DMS53 (cell line): ENCODE data around the gene CSNK1G1.
"Not testable (repeated sequence)": the region's sequence is repeated elsewhere in the genome, so short reads cannot be mapped to it uniquely, and the experiment has no call there.

Source experiments
- DNase-seq: peaks from one replicate; lab custom pipeline; 2025; lab: John Stamatoyannopoulos, UW

Gene CSNK1G1

DNA sequence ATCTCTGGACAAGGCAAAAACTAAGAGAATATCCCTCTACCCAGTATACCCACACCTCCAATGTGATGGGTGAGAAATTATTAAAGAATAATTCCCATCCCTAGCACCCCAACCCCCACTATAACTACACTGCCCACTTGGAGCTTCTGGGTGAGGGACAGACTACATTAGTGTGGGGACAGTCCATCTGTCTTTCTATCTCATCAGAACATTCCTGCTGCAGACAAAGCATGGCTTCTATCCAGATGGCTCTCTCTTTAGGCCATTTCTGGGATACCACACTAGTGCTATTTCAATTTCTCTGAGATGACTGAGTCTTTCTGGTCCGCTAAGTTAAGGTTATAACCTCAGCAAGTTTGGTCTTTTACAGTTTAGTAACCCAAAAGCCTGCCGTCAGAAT is 6.6 kb downstream of the CSNK1G1 start:
- DNase-seq, result no peak

DNA sequence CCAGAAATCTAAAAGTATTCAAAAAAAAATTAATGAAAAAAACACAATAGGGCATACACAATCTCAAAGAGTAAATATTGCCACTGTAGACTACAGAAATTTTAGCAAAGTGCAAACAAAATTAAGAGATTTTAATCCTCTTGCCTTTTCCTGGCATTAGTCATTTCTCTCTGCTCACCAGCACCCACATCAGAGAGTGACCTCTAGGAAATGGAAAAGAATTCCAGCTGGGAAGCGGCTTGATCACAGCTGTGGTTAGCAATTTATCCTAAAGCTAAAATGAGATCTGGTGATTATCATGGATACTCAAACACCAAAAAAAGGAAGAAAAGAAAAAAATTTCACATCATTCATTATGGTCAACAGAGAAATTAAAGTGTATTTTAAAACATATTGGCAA is 7.5 kb downstream of the CSNK1G1 start:
- DNase-seq, result no peak

DNA sequence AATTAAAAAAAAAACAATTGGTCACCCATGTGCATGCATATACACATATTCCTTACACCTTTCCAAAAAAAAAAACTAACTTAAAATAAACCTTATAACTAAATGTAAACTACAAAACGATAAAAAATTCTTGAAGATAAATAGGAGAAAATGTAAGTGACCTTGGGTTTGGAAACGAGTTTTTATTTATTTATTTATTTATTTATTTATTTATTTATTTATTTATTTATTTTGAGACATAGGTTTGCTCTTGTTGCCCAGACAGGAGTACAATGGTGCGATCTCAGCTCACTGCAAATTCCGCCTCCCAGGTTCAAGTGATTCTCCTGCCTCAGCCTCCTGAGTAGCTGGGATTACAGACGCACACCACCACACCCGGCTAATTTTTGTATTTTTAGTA is 9.7 kb downstream of the CSNK1G1 start:
- DNase-seq, result not testable (repeated sequence)

DNA sequence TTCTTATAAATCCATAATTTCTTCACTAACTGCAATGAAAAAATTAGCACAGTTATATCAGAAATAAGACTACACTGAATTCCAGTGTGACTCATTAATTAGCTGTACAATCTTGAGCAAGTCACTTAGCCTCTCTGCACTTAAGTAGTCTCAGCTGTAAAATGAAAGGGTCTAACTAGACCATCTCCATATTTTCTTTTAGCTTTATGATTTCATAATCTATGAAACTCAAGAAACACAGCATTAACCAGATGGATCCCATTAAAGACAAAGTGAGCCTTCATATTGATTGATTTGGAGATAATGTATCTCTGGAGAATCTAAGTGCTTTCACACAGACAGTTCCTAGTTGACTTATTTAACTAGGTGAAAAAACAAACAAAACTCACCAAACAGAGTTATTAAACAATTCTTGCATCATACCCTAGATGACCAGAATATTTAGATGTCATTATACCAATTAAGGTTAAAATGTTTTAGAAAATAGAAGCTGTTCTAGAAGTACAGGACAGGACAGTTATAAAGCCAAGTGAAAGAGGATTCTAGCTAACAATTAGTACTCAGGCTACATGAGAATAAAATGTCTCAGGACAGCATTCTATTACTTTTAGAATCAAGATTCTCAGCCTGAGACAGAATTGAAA is 11.2 kb downstream of the CSNK1G1 start:
- DNase-seq, result no peak

DNA sequence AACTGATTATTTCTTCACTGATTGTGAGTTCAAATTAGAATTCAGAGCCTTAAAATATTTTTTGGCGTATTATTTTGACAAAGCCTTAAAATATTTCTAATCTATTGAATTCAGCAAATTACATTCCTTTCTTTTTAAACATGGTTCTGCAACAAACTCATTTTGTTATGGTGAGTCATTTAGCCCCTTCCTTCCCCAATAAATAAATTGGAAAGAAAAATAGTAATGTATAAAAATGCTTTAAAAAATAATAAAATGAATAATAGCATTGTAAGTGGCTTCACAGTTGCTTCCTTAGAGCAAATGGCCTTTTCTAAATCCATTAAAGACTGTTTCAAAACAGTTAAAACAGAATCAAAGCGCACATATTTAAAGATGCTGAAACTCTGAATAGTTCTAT is 12.1 kb downstream of the CSNK1G1 start:
- DNase-seq, result no peak

DNA sequence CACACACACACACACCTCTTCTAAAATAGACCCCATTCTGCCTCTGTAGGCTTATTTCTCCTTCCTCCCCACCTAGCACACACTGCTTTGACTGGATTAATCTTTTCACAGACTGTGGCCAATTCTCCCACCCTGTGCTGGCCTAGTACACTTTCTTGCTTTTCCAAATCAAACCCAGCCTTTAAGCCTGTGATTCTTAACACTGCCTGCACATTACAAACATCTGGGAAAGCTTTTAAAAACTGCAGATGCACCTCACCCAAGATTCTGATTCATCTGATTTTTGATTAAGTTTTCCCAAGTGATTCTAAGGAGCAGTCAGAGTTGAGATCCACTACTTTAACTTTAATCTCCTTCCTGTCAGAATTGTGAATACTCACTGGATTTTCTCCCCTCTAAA is 12.8 kb downstream of the CSNK1G1 start:
- DNase-seq, result no peak

DNA sequence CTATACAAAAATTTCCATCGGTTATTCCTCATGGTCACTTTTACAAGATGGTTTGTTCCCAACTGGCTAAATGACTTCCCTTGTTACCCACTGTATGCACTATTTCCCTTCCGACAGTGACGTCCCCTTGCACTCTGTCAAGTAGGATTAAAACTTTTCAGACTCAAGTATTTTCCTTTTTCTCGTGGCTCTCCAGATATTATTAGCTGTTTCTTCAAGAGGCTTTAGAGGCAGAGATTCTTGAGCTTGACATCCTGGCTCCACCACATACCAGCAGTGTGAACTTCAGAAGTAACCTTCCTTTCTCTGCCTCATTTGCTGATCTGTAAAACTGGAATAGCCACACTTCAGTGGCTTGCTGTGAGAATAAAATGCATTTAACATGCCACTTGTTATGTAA is 14.0 kb downstream of the CSNK1G1 start:
- no peak for DNase-seq

DNA sequence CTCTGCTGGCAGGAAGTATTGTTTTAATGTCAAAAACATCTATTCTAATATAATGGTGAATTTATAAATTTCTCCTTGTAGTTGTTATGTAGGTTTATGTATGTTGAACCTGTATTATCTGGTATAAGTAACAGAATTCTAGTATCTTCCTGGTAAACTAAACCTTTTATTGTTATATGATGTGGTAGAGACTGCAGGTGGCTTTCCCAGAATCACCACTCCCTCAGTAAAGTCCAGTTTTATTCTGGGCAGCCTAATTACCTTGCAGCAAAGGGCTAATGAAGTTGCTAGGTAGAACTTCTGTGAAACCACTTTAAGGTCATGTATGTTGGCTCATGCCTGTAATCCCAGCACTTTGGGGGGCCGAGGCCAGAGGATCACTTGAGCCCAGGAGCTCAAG is 15.6 kb downstream of the CSNK1G1 start:
- no peak for DNase-seq

DNA sequence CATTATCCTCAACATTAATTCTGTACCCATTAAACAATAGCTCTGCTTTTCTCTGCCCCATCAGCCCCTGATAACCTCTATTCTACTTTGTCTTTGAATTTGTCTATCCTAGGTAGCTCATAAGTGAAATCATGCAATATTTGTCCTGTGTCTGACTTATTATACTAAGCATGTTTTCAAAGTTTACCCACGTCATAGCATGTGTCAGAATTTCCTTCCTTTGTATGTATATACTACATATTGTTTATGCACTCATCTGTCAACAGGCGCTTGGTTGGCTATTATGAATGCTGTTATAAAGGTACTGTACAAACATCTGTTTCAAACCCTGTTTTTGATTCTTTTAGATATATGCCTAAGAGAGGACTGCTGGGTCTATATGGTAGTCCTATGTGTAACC is 18.2 kb downstream of the CSNK1G1 start:
- no peak for DNase-seq

DNA sequence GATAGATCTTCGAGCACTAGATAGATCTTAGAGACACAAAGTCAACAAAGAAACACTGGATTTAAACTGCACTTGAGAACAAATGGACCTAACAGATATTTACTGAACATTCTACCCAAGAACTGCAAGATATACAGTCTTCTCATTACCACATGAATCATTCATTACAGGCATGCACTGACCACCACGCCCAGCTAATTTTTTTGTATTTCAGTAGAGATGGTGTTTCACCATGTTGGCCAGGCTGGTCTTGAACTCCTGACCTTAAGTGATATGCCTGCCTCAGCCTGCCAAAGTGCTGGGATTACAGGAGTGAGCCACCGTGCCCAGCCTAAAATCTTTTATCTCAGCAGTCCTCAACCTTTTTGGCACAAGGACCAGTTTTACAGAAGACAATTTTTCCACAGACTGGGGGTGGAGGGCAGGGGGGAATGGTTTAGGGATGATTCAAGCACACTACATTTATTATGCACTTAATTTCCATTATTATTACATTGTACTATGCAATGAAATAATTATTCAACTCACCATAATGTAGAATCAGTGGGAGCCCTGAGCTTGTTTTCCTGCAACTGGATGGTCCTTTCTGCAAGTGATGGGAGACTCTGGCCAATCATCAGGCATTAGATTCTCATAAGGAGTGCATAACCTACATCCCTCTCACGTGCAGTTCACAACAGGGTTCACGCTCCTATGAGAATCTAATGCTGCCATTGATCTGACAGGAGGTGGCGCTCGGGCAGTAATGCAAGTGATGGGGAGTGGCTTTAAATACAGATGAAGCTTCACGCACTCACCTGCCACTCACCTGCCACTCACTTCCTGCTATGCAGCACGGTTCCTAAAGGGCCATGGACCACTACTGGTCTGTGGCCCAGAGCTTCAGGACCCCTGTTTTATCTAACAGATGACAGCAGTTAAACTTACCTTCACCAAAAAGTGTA is 21.7 kb downstream of the CSNK1G1 start:
- peak; percentile 91 for DNase-seq

DNA sequence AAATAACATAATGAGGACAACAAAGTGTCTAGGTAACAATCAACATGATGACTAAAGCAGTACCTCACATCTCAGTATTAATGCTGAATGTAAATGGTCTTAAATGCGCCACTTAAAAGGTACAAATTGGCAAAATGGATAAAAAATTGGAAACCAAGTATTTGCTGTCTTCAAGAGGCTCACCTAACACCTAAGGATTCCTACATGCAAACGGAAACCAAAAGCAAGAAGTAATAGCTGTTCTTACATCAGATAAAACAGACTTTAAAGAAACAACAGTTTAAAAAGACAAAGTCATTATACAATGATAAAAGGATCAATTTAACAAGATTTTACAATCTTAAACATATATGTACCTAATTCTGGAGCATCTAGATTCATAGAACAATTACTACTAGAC is 22.5 kb downstream of the CSNK1G1 start:
- DNase-seq, result no peak

DNA sequence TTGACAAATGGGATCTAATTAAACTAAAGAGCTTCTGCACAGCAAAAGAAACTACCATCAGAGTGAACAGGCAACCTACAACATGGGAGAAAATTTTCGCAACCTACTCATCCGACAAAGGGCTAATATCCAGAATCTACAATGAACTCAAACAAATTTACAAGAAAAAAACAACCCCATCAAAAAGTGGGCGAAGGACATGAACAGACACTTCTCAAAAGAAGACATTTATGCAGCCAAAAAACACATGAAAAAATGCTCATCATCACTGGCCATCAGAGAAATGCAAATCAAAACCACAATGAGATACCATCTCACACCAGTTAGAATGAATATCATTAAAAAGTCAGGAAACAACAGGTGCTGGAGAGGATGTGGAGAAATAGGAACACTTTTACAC is 24.3 kb downstream of the CSNK1G1 start:
- not testable (repeated sequence) for DNase-seq

DNA sequence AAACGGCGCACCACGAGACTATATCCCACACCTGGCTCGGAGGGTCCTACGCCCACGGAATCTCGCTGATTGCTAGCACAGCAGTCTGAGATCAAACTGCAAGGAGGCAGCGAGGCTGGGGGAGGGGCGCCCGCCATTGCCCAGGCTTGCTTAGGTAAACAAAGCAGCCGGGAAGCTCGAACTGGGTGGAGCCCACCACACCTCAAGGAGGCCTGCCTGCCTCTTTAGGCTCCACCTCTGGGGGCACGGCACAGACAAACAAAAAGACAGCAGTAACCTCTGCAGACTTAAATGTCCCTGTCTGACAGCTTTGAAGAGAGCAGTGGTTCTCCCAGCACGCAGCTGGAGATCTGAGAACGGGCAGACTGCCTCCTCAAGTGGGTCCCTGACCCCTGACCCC is 29.0 kb downstream of the CSNK1G1 start:
- not testable (repeated sequence) for DNase-seq

DNA sequence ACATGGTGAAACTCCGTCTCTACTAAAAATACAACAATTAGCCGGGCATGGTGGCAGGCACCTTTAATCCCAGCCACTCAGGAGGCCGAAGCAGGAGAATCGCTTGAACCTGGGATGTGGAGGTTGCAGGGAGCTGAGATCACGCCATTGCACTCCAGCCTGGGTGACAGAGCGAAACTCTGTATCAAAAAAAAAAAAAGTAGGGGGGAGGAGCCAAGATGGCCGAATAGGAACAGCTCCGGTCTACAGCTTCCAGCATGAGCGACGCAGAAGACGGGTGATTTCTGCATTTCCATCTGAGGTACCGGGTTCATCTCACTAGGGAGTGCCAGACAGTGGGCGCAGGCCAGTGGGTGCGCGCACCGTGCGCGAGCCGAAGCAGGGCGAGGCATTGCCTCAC is 29.5 kb downstream of the CSNK1G1 start:
- peak; percentile 64 for DNase-seq

DNA sequence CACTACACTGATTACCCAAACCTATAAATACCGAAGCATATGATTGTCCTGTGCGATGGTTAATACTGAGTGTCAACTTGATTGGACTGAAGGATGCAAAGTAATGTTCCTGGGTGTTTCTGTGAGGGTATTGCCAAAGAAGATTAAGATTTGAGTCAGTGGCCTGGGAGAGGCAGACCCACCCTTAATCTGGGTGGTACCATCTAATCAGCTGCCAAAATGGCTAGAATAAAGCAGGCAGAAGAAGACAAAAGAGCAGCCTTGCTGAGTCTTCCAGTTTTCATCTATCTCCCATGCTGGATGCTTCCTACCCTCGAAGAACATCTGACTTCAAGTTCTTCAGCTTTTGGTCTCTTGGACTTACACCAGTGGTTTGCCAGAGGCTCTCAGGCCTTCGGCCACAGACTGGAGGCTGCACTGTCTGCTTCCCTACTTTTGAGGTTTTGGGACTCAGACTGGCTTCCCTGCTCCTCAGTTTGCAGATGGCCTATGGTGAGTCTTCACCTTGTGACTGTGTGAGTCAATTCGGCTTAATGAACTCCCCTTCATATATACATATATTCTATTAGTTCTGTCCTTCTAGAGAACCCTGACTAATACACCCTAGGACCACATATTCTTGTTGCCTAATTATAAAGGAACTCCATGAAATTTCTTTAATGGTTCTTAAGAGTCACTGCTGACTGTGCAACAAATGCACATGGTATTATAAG is 31.7 kb downstream of the CSNK1G1 start:
- no peak for DNase-seq

DNA sequence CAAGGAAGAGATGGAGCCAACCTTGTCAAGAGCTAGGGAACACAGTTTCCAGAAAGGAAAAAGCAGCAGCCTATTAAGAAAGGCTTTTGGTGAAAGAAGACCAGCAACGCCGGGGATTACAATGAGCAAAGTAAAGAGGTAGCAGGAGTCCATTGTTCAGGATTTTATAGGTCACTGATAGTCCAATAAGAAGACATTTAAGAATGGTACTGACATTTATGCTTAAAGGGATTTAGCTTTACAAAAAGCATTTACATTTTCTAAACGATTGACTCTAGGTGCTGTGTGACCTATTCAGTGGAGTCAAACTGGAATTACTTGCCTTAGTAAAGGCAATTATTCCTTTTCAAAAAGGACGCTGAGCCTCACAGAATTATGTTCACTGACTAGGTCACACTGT is 40.8 kb downstream of the CSNK1G1 start:
- DNase-seq, result no peak

DNA sequence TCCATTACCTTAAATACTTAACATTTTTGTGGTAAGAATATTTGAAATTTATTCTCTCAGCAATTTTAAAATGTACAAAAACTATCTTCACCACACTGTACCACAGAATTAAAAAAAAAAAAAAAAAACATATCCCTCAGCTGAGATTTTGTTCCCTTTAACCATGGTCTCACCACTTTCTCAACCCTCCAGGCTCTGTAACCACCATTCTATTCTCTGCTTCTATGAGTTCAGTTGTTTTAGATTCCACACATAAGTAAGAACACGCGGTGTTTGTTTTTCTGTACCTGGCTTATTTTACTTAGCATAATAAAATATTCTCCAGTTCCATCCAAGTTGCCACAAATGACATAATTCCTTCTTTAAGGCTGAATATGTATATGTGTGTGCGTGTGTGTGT is 41.5 kb downstream of the CSNK1G1 start:
- no peak for DNase-seq

DNA sequence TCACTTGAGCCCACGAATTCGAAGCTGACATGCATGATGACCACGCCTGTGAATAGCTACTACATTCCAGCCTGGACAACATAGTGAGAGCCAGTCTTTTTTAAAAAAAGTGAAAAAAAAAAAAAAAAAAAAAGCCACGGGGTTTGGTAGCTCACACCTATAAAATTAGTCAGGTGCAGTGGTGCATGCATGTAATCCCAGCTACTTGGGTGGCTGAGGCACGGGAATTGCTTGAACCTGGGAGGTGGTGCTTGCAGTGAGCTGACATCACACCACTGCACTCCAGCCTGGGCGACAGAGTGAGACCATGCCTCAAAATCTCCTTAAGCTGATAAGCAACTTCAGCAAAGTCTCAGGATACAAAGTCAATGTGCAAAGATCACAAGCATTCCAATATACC is 44.4 kb downstream of the CSNK1G1 start:
- DNase-seq, result no peak

DNA sequence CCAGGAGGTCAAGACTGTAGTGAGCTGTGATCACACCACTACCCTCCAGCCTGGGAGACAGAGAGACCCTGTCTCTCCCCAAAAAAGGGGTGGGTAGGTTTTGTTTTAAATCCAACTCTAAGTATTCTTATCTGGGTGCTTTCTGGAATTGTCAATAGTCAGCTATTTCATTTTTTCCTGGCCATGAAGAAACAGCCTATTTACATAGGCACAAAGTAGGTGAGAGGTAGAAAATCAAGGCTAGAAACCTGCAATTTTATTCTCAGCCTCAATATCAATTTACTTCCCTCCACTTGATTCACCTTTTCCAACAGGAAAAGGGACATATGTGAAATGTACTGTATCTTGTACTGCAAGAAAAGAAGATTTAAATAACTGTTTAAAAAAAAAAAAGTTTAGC is 45.9 kb downstream of the CSNK1G1 start:
- DNase-seq, result no peak

DNA sequence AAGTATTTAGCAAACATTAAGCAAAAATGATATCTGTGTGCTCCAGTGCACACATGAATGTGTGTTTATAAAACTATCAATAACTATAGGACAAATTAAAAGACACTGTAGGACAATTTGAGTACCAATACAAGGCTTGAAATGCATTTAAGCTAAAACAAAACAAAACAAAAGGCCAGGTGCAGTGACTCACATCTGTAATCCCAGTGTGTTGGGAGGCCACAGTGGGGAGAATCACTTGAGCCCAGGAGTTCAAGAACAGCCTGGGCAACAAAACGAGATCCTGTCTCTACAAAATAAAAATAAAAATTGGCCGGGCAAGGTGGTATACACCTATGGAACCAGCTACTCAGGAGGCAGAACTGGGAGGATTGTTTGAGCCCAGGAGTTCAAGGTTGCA is 50.7 kb downstream of the CSNK1G1 start:
- peak; percentile 64 for DNase-seq

DNA sequence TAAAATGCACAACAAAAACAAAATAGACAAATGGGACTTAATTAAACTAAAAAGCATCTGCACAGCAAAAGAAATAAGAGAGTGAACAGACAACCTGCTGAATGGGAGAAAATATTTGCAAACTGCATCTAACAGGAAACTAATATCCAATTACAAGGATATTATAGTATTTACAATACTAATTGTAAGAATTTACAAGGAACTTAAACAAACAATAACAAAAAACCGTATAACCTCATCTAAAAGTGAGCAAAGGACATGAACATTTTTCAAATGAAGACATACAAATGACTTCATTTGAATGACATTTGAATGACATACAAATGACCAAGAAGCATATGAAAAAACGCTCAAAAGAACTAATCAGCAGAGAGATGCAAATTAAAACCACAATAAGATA is 66.4 kb downstream of the CSNK1G1 start:
- DNase-seq, result no peak

DNA sequence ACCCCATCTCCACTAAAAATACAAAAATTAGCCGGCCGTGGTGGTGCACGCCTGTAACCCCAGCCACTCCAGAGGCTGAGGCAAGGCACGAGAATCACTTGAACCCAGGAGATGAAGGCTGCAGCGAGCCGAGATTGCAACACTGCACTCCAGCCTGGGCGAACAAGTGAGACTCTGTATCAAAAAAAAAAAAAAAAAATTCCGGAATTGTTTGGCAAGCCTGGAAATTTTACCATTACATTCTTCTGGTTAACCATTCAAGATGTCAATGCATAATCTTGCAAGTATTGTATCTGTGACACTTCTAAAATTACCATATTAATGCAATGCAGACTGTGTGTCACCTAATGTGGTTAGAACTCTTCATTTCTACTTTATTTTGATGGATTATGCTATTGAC is 67.0 kb downstream of the CSNK1G1 start:
- DNase-seq, result no peak

DNA sequence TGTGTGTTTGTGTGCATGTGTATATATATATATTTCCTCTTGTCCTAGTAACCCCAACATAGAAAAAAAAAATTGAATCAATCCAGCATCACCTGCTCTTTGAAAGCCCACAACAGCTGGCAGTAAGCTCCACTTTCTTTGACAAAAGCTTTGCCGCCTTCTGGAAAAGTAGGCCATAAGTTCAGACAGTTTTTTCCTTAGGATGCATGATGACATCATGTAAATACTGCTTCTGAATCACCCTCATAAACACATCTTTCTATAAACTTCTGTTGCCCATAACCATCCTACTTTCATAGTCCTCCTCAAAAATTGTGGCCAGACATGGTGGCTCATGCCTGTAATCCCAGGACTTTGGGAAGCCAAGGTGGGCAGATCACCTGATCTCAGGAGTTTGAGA is 67.4 kb downstream of the CSNK1G1 start:
- DNase-seq, result peak; percentile 9
